Skeletal muscle satellite cell (primary cell): ENCODE results near the gene AKTIP.

Source experiments
- H3K27me3 ChIP-seq: 2 replicates; pipeline ENCODE4 v1.7.0; 2013; ENCODE audit warnings: low read length; ENCODE audit not compliant: control insufficient read depth, insufficient read depth
- H3K36me3 ChIP-seq: 2 replicates; pipeline ENCODE4 v1.7.0; 2013; ENCODE audit warnings: mild to moderate bottlenecking, control low read depth, low read length; ENCODE audit not compliant: insufficient read depth
- H3K4me1 ChIP-seq: 2 replicates; pipeline ENCODE4 v1.7.0; 2013; ENCODE audit warnings: low read length; ENCODE audit not compliant: control insufficient read depth, insufficient read depth
- H3K4me2 ChIP-seq: 2 replicates; pipeline ENCODE4 v1.7.0; 2013; ENCODE audit warnings: mild to moderate bottlenecking, low read length
- H3K4me3 ChIP-seq: 2 replicates; pipeline ENCODE4 v1.7.0; 2013; ENCODE audit warnings: low read length
- H3K9ac ChIP-seq: 2 replicates; pipeline ENCODE4 v1.7.0; 2013; ENCODE audit warnings: mild to moderate bottlenecking, low read depth, low read length, moderate library complexity
- H3K9me3 ChIP-seq: replicated peaks from 2 replicates; pipeline ENCODE4 v1.7.0; 2013; ENCODE audit warnings: mild to moderate bottlenecking, control low read depth, low read length

AKTIP gene

DNA sequence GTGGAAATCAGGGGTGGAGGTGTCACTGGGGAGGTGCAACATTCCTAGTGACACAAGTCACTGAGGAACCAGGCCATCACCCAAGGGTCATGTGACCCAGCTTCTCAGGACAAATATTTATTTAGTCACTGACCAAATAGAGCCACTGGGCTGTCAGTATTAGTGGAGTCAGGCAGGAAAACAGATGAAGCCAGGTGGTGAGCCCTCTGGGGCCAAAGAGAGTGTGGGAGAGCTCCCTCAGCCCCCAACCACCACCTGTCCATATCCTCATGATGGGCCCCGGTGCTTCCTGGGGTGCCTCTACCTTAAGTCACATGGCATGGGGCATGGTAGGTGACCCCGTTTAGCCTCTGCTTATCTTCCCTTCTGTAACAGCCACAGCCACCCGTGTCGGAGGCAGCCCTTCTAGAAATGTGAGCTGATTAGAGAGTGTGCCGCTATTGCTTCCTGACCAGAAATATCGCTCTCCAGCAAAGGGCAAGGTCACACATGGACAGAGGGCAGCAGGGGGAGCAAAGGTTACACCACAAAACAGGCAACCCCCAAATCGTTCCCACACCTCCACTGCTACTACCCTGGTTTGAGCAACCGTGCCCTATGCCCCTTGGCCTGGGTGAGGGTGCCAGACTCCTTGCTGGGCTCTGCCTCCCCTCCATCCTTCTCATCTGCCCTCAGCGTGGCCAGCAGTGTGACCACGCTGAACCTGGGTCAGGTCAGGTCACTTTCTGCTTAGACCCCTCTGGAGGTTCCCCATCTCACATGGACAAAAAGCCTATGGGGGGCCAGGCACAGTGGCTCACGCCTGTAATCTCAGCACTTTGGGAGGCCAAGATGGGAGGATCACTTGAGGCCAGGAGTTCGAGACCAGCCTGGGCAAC lies 8.6 kb upstream of the AKTIP start:
- Histone ChIP-seq H3K27me3 (no peaks in the 10 kb centered on the region), H3K4me3 (no peak overlapping the region), H3K36me3 (no peaks in the 10 kb centered on the region), H3K9ac (no peak overlapping the region), H3K9me3 (no peaks in the 10 kb centered on the region), H3K4me1 (peaks cover 9% of the 10 kb centered on the region), H3K4me2 (no peak overlapping the region)

DNA sequence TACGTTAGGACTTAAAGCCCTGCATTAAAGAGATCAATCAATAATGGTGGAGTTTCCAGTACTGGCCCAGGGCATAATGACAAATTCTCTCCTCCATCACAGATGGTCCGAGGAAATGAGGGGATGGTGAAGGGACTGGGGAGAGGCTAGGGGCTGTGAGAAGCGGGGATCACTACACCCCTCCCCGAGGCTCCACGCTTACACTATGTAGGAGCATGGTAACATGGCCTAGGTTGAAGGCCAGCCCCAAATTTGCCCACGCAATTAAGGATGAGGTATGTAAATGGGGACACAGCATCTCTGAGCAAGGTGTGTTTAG lies 8.0 kb upstream of the AKTIP start:
- H3K4me1 ChIP-seq = peaks cover 9% of the 10 kb centered on the region
- no peaks in the 10 kb centered on the region for H3K36me3 ChIP-seq
- no peak overlapping the region for H3K4me3 ChIP-seq
- H3K9me3 ChIP-seq = no peaks in the 10 kb centered on the region
- no peak overlapping the region for H3K9ac ChIP-seq
- no peaks in the 10 kb centered on the region for H3K27me3 ChIP-seq
- H3K4me2 ChIP-seq = no peak overlapping the region

DNA sequence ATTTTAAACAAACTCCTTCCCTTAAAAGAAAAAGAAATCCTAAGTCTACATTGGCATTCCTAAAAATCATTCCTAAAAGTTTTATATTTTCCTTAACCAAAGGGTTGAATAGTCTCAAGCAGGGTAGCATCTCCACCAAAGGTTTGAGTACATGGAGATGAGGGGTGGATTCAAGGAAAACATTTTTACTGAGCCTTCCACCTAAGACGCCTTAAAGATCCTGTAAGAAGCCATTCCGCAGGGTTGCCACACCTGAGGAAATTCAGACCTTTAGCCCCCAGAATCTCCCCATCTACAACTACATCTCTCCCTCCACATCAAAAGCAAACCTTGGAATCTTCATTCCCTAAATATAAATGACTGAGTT lies 7.7 kb upstream of the AKTIP start:
- Histone ChIP-seq H3K4me1 (peaks cover 9% of the 10 kb centered on the region), H3K4me3 (no peak overlapping the region), H3K9me3 (no peaks in the 10 kb centered on the region), H3K9ac (no peak overlapping the region), H3K4me2 (no peak overlapping the region), H3K36me3 (no peaks in the 10 kb centered on the region), H3K27me3 (no peaks in the 10 kb centered on the region)

DNA sequence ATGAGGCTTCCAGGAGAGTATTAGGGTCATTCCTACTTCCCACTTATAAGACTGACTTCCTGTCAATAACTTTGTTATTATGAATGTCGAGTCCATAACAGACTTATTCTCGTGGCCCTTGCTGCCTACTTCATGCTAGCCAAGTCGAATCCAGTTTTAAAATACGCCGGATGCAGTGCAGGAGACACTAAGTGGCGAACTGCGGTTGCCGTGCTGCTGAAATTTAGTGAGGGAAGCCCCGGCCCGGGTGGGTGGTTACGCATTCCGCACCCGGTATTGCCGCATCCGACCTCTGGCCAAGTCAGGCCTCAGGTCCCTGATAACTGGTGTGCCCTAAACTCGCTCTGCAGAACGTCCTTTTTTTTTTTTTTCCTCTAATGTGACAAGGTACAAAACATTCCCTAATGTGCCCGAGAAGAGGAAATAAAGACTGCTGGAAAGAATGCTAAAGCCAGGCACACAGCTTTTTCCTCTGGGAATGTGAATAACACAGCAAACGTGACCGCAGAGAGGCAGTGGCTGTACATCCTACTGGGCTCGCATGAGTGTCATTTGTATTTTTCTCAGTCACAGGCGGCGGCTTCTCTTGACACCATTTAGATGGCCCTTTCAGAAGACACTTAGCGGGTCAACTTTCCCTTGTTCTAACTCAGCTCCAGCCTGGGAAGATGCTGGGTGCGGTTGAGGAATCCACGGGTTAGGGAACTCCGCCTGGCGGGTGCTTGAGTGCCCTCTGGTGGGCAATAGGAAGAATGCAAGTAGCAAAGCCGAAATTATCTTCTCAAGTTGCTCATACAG lies 7.1 kb upstream of the AKTIP start:
- peak overlapping the region; percentile 61 for H3K4me3 ChIP-seq
- peak overlapping the region; percentile 89 for H3K4me2 ChIP-seq
- no peaks in the 10 kb centered on the region for H3K36me3 ChIP-seq
- no peaks in the 10 kb centered on the region for H3K9me3 ChIP-seq
- H3K27me3 ChIP-seq = no peaks in the 10 kb centered on the region
- peak overlapping the region; percentile 50 for H3K9ac ChIP-seq
- H3K4me1 ChIP-seq = peaks cover 9% of the 10 kb centered on the region

DNA sequence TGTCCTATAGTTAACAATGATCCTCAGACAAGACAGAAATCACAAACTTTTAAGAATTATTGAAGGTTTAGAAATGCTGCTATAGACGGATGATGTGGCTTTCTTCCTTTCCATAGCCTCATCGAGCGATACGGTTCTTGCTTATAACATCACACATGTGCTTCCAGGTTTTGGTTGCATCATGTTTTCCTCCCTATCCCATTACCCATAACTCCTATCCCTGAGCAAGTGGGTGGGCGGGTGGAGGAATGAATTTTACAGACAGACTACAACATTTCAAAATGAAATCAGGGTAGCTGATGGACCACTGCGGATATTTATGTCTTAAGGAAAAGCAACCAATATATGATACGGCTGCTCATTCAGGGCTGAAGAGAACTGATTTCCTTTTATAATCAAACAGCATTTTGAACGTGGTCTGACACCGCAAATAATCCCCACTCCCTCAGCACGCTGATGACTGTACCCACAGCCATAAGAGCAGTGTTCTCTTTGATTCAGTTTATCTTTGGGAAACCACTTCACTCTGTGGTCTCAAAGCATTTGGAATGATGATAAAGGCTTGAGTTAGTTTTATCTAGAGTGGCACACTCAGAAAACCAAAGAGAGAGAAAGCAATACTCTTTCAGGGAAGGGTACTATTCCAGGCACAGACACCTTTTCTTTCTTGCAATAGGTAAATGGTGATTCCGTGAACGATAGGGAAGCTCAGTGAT lies 4.6 kb upstream of the AKTIP start:
- Histone ChIP-seq H3K9me3 (no peaks in the 10 kb centered on the region), H3K4me3 (no peak overlapping the region), H3K4me1 (peaks cover 21% of the 10 kb centered on the region), H3K4me2 (no peak overlapping the region), H3K27me3 (no peaks in the 10 kb centered on the region), H3K9ac (no peak overlapping the region), H3K36me3 (no peaks in the 10 kb centered on the region)

DNA sequence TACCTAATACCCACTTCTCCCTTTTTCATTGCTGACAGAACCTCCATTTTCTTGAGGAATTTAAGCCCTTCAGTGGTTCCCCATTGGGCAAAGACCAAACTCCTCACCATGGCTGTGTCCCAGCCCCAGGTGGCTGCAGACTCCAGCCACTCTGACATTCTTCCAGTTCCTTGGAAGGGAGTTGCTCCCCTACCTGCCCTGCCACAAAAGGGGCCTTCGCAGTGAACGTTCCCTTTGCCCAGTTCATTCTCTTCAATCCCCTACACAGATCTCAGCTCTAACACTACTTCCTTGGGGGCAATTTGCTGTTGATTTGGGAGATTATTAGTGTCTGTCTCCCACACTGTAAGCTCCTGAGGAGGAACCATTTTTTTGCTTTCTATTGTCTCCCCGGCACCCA lies 3.2 kb upstream of the AKTIP start:
- Histone ChIP-seq H3K27me3 (no peaks in the 10 kb centered on the region), H3K4me3 (no peak overlapping the region), H3K4me2 (no peak overlapping the region), H3K9ac (no peak overlapping the region), H3K36me3 (no peaks in the 10 kb centered on the region), H3K4me1 (peaks cover 31% of the 10 kb centered on the region), H3K9me3 (no peaks in the 10 kb centered on the region)

DNA sequence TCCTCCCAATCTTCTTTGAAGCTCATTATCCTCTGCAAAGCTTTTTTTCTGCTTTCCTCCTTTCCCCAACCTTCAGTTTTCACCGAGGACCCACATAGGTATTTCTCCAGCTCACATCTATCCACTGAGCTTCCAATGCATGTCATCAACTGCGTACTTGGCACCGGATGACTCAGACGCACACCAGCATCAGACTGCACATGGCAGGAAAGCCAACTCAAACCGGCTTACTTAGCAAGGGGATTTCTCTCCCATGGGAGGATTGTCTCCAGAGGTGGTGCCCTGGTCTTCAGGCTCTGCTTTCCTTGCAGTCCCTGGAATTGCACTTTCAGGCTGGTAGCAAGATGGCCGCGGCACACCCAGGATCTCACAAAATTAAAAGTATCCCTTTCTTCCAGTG lies 1.7 kb upstream of the AKTIP start:
- Histone ChIP-seq H3K9me3 (no peaks in the 10 kb centered on the region), H3K36me3 (no peaks in the 10 kb centered on the region), H3K4me3 (peak overlapping the region; percentile 76), H3K4me1 (peaks cover 28% of the 10 kb centered on the region), H3K27me3 (no peaks in the 10 kb centered on the region), H3K9ac (peak overlapping the region; percentile 69), H3K4me2 (peak overlapping the region; percentile 93)

DNA sequence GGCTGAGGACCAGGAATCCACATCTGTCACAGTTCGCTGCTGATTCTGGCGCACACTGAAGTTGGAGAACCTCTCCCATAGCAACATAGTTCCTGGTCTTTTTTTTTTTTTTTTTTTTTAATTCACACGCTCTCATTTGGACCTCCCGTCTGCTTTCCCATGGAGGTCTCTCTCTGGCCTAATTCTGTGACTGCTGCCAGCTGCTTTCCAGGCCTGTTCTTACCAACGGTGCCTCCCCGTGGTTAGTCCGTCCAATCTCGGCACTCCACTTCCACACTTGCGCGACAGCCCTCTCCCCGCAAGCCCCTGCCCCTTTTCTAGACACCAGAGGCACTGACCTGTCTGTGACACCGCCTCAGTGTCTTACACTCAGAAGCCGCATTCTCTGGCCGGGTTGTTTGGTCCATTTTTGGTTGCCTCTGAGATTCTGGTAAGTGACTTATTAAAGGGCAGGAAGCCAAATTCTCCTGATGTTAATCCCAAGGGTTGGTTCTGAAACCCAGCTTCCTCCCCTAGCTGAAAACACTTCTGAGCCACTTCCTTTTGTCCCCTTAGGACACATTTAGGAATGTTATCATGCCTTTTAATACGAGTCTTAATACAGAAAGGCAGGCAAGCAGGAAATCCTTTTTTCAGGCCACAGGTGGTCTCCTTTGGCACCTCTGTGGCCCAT lies 1.1 kb upstream of the AKTIP start:
- Histone ChIP-seq H3K36me3 (no peaks in the 10 kb centered on the region), H3K4me1 (peaks cover 26% of the 10 kb centered on the region), H3K9me3 (no peaks in the 10 kb centered on the region), H3K27me3 (no peaks in the 10 kb centered on the region), H3K9ac (peak overlapping the region; percentile 69), H3K4me2 (peak overlapping the region; percentile 93), H3K4me3 (peak overlapping the region; percentile 76)

DNA sequence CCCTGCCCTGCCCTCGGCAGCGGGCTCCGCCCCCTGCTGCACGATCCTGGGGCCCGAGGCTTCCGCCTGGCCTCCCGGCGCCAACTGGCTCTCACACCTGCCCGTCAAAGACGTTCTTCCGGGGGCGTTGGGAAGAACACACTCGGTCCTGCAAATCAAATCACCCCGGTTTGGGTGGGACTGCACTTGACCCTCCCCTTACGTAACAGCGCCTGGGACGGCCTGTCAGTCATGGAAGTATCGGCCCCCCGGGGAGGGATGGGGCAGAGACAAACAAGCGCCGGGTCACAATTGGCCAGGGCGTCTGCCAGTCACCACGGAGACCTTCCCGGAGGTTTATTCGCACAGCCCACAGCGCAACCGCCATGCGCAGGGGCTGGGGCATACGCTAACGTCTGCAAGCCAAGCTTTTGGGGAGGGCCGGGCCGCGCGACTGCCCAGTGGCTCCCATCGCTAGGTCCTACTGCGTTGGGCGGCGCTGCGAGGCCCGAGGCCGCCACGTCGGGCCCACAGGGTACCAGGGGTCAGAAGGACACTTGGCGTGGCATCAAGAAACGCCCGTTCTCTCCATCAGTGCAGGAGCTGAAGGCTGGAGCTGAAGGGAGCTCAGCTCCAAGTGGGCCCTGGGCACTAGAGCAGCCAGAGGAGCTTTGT lies 388 bp upstream of the AKTIP start:
- Histone ChIP-seq H3K9me3 (no peaks in the 10 kb centered on the region), H3K36me3 (no peaks in the 10 kb centered on the region), H3K4me3 (peak overlapping the region; percentile 76), H3K27me3 (no peaks in the 10 kb centered on the region), H3K9ac (peak overlapping the region; percentile 77), H3K4me1 (peaks cover 26% of the 10 kb centered on the region), H3K4me2 (peak overlapping the region; percentile 93)

DNA sequence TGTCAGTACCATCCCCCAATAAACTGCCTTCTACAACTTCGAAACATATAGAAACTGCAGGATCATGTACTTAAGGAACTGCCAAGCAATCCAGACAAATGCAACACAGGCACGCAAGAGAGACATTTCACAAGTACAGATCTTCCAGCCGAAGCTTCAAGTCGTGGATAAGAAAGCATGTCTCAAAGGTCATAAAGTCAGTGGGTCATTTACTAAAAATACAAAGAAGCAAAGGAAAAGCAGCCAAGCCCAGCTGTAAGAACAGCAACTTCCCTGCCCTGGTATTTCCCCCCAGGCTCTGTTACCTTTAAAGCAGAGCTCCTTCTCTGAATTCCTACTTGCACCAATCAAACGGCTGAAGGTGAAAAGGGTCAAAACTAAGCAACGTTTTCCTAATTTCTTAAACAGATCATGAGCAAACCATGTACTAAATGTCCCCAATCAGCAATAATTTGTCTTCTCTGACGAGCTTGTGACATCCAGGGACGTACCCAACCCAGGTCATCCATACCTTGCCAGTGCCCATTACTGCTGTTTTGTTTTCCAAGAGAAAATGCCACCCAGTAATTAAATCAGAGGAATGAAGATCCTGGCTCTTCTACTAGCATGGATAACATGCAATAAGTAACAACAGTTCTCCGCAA lies 1.7 kb downstream of the AKTIP start:
- Histone ChIP-seq H3K9me3 (no peaks in the 10 kb centered on the region), H3K4me1 (peaks cover 26% of the 10 kb centered on the region), H3K4me2 (peak overlapping the region; percentile 86), H3K36me3 (peaks cover 5% of the 10 kb centered on the region), H3K27me3 (no peaks in the 10 kb centered on the region), H3K9ac (no peak overlapping the region), H3K4me3 (peak overlapping the region; percentile 81)
